H1 (cell line): Measurements from ENCODE around the gene POU3F1. TPM values are rescaled to one million over a fixed set of nuclear protein-coding genes. Genes with fewer than 3 reads are reported as not detected.

ENCODE experiments used
- CHD7 ChIP-seq: fragments of 300-600 bp; sonication (generic); IDR thresholded peaks from 2 replicates; pipeline ENCODE4 v1.7.1; 2012; ENCODE audit warnings: low read length, moderate library complexity, mild to moderate bottlenecking, inconsistent platforms; ENCODE audit not compliant: insufficient replicate concordance
- CREB1 ChIP-seq: IDR thresholded peaks from 2 replicates; pipeline ENCODE4 v1.6.1; 2012; ENCODE audit warnings: inconsistent platforms
- E2F6 ChIP-seq: IDR thresholded peaks from 2 replicates; pipeline ENCODE4 v1.6.1; 2012; ENCODE audit warnings: inconsistent platforms
- GABPA ChIP-seq: IDR thresholded peaks from 2 replicates; pipeline ENCODE4 v1.6.1; 2011; ENCODE audit warnings: mild to moderate bottlenecking, low read length, moderate library complexity, borderline replicate concordance; ENCODE audit not compliant: insufficient read depth
- HDAC2 ChIP-seq, 2 experiments: fragments of 300-600 bp in 1 of 2; sonication (generic) in 1 of 2; IDR thresholded peaks; 2 replicates each; pipeline ENCODE4 v1.6.1; 2011 to 2012; ENCODE audit warnings: low read depth in 2 of 2, low read length in 2 of 2, mild to moderate bottlenecking in 2 of 2, moderate library complexity in 2 of 2, borderline replicate concordance in 1 of 2, inconsistent platforms in 1 of 2
- KDM4A ChIP-seq: IDR thresholded peaks from one replicate; pipeline ENCODE4 v1.7.1; 2012; ENCODE audit warnings: low read depth, mild to moderate bottlenecking, moderate library complexity, low read length, inconsistent platforms; ENCODE audit not compliant: severe bottlenecking
- SUZ12 ChIP-seq: fragments of 200-600 bp; sonication (generic); IDR thresholded peaks from 2 replicates; pipeline ENCODE4 v1.6.1; 2012; ENCODE audit warnings: mild to moderate bottlenecking, inconsistent platforms, low read length, moderate library complexity, mixed read lengths
- ZNF274 ChIP-seq: IDR thresholded peaks from 2 replicates; pipeline ENCODE4 v1.7.0; 2012; ENCODE audit warnings: low read length, borderline replicate concordance; ENCODE audit errors: extremely low read depth
- polyA plus RNA-seq, 7 experiments: library from polyadenylated mRNA; depleted of rRNA in 3 of 7; stranded (reverse) in 5 of 7; unstranded in 2 of 7; fragments of >200 nt in 5 of 7; fragments of 200-250 nt in 2 of 7; gene quantifications; 1 replicate in 5 of 7; 2 replicates in 1 of 7; 4 replicates in 1 of 7; pipeline versions ENCODE4 v1.2.1 to v1.2.3, GENCODE V29; 2011 to 2013; ENCODE audit warnings: missing spikeins in 2 of 7, mixed read lengths in 2 of 7
- total RNA-seq: library from RNA; stranded (reverse); fragmentation: NEBNext Ultra II Directional; extraction: Animal tissue kit (Norgen Biotek cat#: 25700); gene quantifications from 2 replicates; pipeline ENCODE4 v1.2.1, GENCODE V29; 2021

POU3F1 gene
- total and polyA plus RNA-seq, 2 of the 8 experiments (the other 6 are each of a cell fraction or from before 2014, with no cell fraction given) = 4.2 to 10.8 TPM

- TF ChIP-seq CHD7 = no peak
- TF ChIP-seq E2F6 = peak; percentile 68
- peak; percentile 55; the same call in 1 of the 2 replicates for TF ChIP-seq CREB1
- TF ChIP-seq GABPA = peak; percentile 69; the same call in 1 of the 2 replicates
- peak; percentile 54 for TF ChIP-seq KDM4A
- TF ChIP-seq SUZ12 = peak; percentile 19; the same call in 1 of the 2 replicates
- no peak for TF ChIP-seq ZNF274
- peak in 1 of 2 experiments; percentile 56; a peak in 1 of 4 replicates for TF ChIP-seq HDAC2 (IDR thresholded peaks at IDR 0.05; ENCODE audit: borderline replicate concordance in 1 of 2, low read depth in 2 of 2, low read length in 2 of 2)
These were observed 450 bp upstream of the POU3F1 start (continued) for GRCh38 chr1:38046884-38047602.
